Measurements from ENCODE around the gene MCTS1. TPM values are rescaled to one million over a fixed set of nuclear protein-coding genes. Genes with fewer than 3 reads are reported as not detected.

Gene MCTS1
- total RNA-seq = 22.5 and 33.8 TPM in 2 replicates

DNA sequence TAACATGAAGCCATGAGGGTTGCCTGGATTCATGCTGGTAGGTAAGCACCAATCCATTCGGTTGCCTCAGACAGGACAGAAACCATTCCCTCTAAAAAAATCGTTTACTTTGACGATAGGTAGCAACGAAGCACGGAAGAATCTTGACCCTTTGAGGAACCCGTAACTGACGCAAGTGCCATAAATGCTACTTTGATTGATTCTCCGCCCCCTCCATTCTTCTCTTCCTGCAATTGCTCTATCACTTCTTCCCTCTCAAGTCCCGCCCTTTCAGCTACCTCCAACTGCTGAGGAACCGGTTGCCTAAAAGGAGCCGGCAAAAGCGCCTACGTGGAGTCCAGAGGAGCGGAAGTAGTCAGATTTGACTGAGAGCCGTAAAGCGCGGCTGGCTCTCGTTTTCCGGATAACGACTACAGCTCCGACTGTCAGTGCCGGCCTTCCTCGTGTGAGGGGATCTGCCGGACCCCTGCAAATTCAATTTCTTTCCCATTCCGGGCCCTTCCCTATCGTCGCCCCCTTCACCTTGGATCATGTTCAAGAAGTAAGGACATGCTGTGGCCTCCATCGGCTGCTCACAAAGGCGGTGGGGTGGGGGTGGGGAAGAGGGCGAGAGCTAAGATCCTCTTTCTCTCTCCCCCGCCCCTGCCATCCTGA, at the start of gene MCTS1:
Gene MCTS1, plus strand, starts transcription at position 395 of the 654 bp plus-strand sequence. Its CDS starts 136 bp downstream, at position 531.

GRCh38 chrX:120560842-120561633, 42.9 kb upstream of the MCTS1 start, which contains the start of gene CUL4B:
Gene CUL4B (minus strand): TSS chrX:120560962. CDS start chrX:120560638, 324 bp downstream.

GRCh38 chrX:120629667-120630537, 26.0 kb downstream of the MCTS1 start, which contains the start of gene C1GALT1C1:
Gene C1GALT1C1 (minus strand): TSS chrX:120630054. CDS start chrX:120627166, 2,888 bp downstream.

Other genes starting within 250 kb of the MCTS1 start
- not detected in 2 replicates for gene ATP1B4, start 242.0 kb upstream of the MCTS1 start, total RNA-seq
- gene LAMP2, start 134.8 kb upstream of the MCTS1 start, total RNA-seq = 152 and 340 TPM in 2 replicates
- 20.8 and 31.4 TPM in 2 replicates for gene CUL4B, start 43.1 kb upstream of the MCTS1 start, total RNA-seq
- gene C1GALT1C1, start 26.0 kb downstream of the MCTS1 start, total RNA-seq = 15.4 and 18.8 TPM in 2 replicates

Data from nasal cavity respiratory epithelium epithelial cell of viscerocranial mucosa (primary cell).